HG03097 (cell line): ENCODE data around the gene PCDHGB6.
"Not testable (repeated sequence)": the region's sequence is repeated elsewhere in the genome, so short reads cannot be mapped to it uniquely, and the experiment has no call there.

Experiments used
- ATAC-seq: cut with Tn5 transposase; IDR thresholded peaks from one replicate; pipeline ENCODE4 v1.9.1; 2021; ENCODE audit not compliant: unreplicated experiment, low FRiP score

The PCDHGB6 gene

DNA sequence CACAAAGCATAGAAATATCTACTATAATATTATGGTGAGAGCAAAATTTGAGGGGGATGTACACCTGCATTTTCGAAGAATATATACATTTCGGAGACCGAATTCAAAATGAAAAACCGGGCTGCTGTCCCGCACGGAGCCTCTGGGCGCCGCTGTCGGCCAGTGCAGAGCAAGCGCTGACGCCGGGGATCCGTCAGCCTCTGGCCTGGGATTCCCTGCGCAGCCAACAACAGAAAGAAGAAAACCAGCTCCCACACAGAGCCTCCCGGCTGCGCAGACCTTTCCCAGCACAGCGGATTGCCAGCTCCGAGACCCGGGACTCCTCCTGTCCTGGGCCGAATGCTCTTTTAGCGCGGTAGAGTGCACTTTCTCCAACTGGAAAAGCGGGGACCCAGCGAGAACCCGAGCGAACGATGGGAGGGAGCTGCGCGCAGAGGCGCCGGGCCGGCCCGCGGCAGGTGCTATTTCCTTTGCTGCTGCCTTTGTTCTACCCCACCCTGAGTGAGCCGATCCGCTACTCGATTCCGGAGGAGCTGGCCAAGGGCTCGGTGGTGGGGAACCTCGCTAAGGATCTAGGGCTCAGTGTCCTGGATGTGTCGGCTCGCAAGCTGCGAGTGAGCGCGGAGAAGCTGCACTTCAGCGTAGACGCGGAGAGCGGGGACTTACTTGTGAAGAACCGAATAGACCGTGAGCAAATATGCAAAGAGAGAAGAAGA lies at the start of gene PCDHGB6:
Gene PCDHGB6, plus strand, starts transcription at position 232 of the 716 bp plus-strand sequence. Its CDS starts 182 bp downstream, at position 414.
- not testable (repeated sequence) for ATAC-seq

DNA sequence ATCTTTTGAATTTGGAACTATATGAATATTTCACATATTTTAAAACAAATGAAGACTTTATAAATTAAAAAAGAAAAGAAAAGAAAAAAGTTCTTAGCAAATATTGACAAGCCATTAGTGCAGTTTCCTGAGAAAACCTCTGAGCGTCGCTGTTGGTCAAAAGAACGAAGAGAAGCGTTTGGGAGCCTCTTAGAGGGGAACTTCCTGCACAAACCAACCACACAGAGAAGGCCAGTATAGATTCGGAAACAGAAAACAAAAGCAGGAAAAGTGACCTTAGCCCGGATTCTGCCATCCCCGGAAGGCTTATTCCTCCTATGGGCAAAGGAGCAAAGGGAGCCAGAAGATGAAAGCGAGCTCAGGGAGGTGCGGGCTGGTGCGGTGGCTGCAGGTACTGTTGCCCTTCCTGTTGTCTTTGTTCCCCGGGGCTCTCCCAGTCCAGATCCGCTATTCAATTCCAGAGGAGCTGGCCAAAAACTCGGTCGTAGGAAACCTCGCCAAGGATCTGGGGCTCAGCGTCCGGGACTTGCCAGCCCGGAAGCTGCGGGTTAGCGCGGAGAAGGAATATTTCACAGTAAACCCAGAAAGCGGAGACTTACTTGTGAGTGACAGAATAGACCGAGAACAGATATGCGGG lies 47.9 kb upstream of the PCDHGB6 start, which contains the start of gene PCDHGB2:
Gene PCDHGB2, plus strand, starts transcription at position 205 of the 637 bp plus-strand sequence. Its CDS starts 142 bp downstream, at position 347.
- no peak for ATAC-seq

DNA sequence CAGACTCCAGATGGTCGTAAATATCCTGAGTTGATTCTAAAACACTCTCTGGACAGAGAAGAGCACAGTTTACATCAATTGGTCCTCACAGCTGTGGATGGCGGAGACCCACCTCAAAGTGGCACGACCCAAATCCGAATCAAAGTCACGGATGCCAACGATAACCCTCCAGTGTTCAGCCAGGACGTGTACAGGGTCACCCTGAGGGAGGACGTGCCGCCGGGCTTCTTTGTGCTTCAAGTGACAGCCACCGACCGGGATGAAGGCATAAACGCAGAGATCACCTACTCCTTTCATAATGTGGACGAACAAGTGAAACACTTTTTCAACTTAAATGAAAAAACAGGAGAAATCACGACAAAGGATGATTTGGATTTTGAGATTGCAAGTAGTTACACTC lies 47.1 kb upstream of the PCDHGB6 start:
- ATAC-seq, result no peak

DNA sequence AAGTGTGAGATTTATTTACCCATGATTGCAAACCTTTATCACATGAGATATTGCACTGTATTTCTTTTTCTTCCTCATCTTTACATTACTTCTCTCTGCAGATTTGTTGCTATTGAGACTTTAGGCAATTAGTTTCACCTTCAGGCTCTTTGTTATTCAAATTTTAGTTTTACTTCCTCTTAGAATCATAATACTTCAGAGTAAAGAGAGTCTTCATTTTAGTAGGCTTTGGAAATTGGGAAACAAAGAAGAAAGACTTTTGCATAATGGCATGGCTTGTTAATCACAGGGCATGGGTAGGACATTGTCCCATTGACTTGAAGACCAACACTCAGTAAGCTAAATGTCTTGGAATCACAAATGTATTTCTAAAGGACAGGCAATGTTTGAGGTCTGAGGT lies 45.1 kb upstream of the PCDHGB6 start:
- ATAC-seq, result no peak

DNA sequence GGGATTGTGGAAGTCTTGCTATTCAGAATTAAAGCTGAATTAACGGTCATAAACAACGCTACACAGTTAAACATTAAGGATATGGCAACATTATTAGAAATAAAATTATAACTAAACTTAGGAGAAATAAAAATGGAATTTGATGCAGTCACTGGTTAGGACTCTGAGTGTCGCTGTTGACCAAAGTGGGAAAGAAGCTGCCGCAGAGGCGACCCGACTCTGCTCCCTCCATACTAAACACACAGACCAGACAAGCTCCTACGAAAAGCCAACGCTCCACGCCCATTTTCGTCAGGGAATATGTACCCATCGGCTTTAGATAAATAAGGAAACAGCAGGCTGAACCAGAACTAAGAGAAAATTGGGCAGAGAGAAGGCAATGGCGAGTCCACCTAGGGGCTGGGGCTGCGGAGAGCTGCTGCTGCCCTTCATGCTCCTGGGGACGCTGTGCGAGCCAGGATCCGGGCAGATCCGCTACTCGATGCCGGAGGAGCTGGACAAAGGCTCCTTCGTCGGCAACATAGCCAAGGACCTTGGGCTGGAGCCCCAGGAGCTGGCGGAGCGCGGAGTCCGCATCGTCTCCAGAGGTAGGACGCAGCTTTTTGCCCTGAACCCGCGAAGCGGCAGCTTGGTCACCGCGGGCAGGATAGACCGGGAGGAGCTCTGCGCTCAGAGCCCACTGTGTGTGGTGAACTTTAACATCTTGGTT lies 43.7 kb upstream of the PCDHGB6 start, which contains the start of gene PCDHGA5:
Gene PCDHGA5, plus strand, starts transcription at position 211 of the 709 bp plus-strand sequence. Its CDS starts 169 bp downstream, at position 380.
- ATAC-seq, result no peak

DNA sequence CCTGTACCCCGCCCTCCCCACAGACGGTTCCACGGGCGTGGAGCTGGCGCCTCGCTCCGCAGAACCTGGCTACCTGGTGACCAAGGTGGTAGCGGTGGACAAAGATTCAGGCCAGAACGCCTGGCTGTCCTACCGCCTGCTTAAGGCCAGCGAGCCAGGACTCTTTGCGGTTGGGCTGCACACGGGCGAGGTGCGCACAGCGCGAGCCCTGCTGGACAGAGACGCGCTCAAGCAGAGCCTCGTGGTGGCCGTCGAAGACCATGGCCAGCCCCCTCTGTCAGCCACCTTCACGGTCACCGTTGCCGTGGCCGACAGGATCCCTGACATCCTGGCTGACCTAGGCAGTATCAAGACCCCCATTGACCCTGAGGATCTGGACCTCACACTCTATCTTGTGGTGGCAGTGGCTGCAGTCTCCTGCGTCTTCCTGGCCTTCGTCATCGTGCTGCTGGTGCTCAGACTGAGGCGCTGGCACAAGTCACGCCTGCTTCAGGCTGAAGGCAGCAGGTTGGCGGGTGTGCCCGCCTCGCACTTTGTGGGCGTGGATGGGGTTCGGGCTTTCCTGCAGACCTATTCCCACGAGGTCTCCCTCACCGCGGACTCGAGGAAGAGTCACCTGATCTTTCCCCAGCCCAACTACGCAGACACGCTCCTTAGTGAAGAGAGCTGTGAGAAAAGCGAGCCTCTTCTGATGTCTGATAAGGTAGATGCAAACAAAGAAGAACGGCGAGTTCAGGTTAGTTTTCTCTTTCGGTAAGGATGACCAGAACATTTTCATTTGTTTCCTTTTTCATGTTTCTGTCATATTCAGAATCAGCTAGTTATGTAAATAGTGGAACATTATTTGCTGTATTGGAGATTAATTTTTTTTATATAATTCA lies 41.6 kb upstream of the PCDHGB6 start:
- ATAC-seq, result no peak

DNA sequence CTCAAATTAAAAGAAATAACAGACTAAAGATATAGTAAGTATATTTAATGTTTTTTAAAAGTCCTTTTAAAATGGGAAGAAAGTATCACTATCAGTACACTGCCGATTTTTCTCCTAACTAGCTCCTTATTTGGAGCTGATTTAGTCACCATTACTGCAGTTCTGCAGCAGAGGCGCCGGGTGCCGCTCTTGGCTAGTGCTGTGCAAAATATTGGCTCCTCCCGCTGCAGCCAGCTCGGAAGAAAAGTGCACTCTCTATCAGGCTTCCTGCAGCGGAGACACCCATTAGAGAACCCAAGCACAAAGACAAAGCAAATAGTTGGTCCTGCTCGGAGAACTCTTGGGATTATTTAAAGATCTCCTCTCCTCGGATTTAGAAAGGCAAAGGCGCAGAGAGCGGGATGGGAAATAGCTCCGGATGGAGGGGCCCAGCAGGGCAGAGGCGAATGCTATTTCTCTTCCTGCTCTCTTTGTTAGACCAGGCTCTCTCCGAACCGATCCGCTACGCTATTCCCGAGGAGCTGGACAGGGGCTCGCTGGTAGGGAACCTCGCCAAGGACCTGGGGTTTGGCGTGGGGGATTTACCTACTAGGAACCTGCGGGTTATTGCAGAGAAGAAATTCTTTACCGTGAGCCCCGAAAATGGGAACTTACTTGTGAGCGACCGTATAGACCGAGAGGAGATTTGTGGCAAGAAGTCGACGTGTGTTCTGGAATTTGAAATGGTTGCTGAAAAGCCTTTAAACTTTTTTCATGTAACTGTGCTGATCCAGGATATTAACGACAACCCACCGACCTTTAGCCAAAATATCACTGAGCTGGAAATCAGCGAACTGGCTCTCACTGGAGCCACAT lies 37.6 kb upstream of the PCDHGB6 start, which contains the start of gene PCDHGB3:
Gene PCDHGB3, plus strand, starts transcription at position 249 of the 855 bp plus-strand sequence. Its CDS starts 153 bp downstream, at position 402.
- peak; percentile 68 for ATAC-seq

DNA sequence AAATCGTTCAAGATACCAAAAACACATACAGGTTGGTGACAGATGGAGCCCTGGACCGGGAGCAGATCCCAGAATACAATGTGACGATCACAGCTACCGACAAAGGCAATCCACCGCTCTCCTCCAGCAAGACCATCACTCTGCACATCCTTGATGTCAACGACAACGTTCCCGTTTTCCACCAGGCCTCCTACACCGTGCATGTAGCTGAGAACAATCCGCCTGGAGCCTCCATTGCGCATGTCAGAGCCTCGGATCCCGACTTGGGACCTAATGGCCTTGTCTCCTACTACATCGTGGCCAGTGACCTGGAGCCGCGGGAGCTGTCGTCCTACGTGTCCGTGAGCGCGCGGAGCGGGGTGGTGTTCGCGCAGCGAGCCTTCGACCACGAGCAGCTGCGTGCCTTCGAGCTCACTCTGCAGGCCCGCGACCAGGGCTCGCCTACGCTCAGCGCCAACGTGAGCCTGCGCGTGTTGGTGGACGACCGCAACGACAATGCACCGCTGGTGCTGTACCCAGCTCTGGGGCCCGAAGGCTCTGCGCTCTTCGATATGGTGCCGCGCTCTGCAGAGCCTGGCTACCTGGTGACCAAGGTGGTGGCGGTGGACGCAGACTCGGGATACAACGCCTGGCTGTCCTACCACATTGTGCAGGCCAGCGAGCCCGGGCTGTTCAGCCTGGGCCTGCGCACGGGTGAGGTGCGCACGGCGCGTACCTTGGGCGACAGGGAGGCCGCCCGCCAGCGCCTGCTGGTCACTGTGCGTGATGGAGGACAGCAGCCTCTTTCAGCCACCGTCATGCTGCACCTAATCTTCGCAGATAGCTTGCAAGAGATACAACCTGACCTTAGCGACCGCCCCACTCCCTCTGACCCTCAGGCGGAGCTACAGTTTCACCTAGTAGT lies 36.0 kb upstream of the PCDHGB6 start:
- ATAC-seq, result no peak

DNA sequence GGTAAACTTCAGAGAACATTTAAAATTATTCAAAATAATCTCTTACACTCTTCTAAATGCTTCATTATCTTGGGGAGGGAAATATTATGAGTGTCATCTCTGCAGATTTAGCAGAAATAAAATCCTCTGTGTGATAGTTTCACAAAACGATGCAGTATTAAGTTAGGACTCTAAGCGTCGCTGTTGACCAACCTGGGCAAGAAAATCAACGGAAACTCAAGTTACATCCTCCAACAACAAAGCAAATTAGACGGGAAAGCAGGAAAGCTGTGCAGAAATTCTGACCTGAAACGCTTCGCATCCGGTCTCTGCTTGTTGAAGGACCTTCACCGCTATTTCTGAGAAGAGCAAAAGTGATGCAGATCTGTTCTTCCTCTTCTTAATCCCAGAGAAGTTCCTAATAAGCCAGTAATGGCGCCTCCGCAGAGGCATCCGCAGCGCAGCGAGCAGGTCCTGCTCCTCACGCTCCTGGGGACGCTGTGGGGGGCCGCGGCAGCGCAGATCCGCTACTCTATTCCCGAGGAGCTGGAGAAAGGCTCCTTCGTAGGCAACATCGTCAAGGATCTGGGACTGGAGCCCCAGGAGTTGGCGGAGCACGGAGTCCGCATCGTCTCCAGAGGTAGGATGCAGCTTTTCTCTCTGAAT lies 34.0 kb upstream of the PCDHGB6 start, which contains the start of gene PCDHGA6:
Gene PCDHGA6, plus strand, starts transcription at position 219 of the 645 bp plus-strand sequence. Its CDS starts 193 bp downstream, at position 412.
- ATAC-seq, result no peak

DNA sequence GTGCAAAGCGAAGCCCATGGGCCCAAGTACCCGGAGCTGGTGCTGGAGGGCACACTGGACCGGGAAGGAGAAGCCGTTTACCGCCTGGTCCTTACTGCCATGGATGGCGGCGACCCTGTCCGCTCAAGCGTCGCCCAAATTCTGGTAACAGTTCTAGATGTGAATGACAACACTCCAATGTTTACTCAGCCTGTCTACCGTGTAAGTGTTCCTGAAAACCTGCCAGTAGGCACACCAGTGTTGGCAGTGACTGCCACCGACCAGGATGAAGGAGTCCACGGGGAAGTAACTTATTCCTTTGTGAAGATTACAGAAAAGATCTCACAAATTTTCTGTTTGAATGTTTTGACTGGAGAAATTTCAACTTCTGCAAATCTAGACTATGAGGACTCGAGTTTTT lies 33.2 kb upstream of the PCDHGB6 start:
- no peak for ATAC-seq

DNA sequence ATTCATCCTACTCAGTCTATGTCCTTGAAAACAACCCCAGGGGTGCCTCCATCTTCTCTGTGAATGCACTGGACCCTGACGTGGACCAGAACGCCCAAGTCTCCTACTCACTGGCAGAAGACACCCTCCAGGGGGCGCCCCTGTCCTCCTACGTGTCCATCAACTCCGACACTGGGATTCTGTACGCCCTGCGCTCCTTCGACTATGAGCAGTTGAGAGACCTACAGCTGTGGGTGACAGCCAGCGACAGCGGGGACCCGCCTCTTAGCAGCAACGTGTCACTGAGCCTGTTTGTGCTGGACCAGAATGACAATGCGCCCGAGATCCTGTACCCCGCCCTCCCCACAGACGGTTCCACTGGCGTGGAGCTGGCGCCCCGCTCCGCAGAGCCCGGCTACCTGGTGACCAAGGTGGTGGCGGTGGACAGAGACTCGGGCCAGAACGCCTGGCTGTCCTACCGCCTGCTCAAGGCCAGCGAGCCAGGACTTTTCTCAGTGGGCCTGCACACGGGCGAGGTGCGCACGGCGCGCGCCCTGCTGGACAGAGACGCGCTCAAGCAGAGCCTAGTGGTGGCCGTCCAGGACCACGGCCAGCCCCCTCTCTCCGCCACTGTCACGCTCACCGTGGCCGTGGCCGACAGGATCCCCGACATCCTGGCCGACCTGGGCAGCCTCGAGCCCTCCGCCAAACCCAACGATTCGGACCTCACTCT lies 32.2 kb upstream of the PCDHGB6 start:
- ATAC-seq, result not testable (repeated sequence)

DNA sequence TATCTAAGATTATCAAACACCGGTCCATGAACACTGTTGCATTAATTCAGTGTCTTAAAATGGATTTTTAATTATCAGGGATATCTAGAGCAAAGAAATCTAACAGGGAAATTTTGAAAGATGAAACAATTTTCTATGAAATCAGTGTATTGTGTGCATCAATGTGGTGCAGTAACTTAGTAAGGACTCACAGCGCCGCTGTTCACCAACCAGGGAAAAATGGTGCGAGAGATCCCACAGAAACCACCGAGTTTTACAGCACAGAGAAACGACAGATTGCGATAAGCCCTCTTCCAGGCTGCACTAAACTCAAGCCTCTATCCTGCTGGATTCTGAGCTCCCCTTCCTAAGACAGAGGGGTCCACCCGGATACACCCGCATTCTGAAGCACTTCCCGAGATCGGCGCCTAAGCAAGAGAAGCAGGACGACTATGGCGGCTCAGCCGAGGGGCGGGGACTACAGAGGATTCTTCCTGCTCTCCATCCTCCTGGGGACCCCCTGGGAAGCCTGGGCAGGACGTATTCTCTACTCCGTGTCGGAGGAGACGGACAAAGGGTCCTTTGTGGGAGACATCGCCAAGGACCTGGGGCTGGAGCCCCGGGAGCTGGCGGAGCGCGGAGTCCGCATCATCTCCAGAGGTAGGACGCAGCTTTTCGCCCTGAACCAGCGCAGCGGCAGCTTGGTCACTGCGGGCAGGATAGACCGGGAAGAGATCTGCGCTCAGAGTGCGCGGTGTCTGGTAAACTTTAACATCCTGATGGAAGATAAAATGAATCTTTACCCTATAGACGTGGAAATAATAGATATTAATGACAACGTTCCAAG lies 25.1 kb upstream of the PCDHGB6 start, which contains the start of gene PCDHGA7:
Gene PCDHGA7, plus strand, starts transcription at position 274 of the 826 bp plus-strand sequence. Its CDS starts 158 bp downstream, at position 432.
- ATAC-seq, result no peak

DNA sequence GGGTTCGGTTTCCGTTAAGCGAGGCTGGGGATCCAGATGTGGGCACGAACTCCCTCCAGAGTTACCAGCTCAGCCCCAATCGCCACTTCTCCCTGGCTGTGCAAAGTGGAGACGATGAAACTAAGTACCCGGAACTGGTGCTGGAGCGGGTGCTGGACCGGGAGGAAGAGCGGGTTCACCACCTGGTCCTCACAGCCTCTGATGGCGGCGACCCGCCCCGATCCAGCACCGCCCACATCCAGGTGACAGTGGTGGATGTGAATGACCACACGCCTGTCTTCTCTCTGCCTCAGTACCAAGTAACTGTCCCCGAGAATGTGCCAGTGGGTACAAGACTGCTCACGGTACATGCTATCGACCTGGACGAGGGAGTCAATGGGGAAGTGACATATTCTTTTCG lies 24.5 kb upstream of the PCDHGB6 start:
- no peak for ATAC-seq

DNA sequence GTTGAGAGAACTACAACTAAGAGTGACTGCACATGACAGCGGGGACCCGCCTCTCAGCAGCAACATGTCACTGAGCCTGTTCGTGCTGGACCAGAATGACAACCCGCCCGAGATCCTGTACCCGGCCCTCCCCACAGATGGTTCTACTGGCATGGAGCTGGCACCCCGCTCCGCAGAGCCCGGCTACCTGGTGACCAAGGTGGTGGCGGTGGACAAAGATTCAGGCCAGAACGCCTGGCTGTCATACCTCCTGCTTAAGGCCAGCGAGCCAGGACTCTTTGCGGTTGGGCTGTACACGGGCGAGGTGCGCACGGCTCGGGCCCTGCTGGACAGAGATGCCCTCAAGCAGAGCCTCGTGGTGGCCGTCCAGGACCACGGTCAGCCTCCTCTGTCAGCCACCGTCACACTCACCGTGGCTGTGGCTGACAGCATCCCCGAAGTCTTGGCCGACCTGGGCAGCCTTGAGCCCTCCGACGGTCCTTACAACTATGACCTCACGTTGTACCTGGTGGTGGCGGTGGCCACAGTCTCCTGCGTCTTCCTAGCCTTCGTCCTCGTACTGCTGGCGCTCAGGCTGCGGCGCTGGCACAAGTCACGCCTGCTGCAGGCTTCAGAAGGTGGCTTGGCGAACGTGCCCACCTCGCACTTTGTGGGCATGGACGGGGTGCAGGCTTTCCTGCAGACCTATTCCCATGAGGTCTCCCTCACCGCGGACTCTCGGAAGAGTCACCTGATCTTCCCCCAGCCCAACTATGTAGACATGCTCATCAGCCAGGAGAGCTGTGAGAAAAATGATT lies 23.2 kb upstream of the PCDHGB6 start:
- no peak for ATAC-seq
